GM21526 (cell line): ENCODE results near the gene SARDH.

Experiments
- ATAC-seq: cut with Tn5 transposase; IDR thresholded peaks from one replicate; pipeline ENCODE4 v1.9.1; 2021; ENCODE audit warnings: moderate library complexity; ENCODE audit not compliant: unreplicated experiment, low FRiP score

Gene SARDH

DNA sequence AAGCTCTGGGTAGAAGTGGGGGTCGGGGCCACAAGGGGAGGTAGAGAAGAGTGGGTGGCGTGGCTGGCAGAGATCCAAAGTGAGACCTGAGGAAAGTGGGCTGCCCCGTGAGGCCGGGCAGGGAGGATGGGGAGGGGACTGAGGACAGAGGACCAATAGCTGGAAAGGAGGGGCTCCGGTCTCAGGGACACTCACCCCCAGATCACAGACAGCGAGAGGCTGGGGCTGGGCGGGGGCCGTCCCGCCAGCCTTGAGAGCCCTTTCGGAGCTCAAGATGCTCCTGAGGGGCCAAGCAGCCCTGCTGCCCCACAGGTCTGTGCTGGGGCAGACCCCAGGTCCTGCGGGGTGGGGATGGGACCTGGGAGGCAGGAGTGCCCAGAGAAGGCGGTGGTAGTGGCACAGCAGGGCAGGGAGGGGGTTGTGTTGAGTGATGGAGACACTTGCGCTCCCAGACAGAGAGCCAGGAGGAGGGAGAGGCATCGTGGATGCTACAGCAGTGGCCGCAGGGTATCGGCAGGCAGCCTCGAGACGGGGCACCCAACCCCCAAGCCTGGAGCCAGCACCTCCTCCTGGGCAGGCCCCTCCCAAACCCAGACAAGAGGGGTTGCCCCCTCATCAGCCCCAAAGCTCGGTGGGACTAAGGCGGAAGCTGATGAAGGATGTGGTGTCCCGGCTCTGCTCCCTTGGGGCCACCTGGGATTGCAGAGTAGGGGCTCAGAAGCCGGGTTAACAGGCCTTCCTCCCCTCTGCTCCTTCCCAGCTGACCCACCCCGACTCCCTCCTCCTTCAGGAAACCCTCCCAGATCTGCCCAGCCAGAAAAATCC is 3.4 kb downstream of the SARDH start:
- no peak for ATAC-seq

DNA sequence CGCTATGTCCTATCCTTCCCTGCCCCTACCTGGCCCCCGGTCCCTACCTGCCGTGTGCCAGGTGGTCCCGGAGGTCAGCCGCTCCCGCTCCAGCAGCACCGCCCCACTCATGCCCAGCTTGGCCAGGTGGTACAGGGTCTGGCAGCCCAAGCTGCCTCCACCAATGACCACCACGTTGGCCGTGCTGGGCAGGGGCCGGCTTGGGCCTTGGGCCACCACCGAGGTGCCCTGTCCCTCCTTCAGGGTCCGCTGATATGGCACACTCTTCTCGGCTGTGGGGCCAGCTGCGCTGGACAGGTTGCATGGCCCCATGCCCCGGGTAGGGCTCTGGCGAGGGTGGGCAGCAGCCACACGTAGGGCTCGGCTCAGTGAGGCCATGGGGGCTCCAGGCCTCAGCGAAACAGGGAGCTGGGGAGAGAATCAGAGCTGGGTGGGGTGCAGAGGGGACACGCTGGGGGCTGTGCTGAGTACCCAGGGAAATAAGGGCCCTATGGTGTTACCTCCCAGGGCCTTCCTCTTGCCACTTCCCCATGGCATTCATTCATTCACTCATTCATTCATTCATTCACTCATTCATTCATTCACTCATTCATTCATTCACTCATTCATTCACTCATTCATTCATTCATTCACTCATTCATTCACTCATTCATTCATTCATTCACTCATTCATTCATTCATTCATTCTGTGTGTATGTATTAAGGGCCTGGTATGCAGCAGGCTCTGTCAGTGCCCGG is 4.2 kb downstream of the SARDH start:
- ATAC-seq = no peak

DNA sequence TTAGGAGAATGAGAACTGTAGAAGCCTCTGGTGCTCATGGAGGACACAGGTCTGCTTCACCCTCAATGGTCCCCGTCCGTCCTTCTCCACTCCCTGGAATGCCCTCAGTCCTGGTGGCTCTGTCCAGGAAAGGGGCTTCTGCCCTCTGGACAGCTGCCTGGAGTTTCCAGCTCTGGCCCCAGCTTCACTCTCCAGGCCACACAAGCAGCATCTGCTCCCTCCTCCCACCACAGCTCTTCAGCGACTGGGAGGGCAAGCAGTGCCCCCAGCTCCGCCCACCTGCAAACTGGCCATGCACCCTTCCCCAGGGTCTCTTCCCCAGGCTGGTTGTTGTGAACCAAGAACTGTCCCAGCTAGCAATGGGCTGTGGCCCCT is 4.7 kb downstream of the SARDH start:
- ATAC-seq = no peak

DNA sequence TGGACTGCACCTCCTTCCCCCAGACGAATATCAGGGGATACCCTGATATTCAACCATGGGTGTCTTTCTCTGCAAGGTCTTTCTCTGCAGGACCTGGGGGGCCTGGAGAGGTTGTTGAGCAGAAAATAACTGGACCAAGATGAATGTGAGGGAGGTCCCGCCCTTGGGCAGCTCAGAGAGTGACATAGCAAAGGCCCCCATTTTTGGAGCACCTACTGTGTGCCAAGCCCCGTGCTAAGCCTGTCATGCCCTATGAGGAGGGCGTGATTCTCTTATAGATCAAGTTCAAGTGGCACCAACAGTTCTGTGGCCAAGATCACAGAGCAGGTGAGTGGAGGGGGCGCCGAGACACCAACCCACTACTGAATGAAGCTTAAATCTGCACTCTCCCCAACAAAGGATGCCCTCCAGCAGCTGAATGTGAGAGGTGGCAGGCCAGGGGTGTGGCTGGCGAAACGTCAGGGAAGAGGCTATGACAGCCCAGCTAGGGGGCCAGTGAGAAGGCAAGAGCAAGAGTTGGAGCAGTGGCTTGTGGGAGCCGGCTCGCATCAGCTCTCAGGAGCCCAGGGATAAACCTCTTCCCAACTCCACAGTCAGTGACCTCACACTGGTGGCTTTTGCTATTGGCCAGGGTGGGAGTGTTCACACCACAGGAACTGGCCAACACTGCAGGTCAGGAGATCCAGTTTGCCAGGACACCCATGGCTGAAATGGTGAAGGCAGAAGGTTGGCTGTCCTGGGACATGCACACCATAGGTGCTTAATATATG is 5.3 kb downstream of the SARDH start:
- no peak for ATAC-seq

DNA sequence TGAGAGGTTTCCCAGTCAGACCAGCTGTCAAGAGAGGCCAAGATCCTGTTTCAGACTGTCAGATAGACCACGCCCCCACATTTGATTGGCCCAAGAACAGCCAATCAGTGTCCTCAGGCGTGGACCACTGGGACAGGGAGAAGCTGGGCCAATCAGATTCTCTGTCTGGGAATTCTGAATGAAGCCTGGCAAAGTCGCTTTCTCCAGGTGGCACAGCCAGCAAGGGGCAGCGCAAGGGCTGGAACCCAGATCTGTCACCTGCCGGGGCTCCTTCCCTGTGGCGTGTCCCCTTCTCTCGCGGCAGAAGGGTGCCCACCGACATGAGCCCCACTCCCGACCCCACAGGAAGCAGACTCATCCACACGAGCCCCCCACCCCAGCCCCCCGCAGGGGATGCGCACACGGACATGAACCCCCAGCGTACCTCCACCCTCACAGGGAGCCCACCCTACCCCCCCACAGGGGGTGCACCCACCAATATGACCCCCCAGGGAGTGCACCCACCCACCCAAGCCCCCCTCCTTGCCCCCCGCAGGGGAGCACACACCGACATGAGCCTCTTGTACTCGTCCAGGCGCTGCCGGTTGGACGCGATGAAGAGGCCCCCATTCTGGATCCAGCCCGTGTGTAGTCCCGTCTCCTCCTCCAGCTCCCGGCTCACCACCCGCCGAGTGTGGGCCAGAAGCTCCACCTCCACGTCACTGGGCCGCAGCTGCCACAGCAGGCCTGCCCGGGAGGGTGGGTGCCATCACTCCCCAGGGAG is 6.1 kb downstream of the SARDH start:
- ATAC-seq = no peak

DNA sequence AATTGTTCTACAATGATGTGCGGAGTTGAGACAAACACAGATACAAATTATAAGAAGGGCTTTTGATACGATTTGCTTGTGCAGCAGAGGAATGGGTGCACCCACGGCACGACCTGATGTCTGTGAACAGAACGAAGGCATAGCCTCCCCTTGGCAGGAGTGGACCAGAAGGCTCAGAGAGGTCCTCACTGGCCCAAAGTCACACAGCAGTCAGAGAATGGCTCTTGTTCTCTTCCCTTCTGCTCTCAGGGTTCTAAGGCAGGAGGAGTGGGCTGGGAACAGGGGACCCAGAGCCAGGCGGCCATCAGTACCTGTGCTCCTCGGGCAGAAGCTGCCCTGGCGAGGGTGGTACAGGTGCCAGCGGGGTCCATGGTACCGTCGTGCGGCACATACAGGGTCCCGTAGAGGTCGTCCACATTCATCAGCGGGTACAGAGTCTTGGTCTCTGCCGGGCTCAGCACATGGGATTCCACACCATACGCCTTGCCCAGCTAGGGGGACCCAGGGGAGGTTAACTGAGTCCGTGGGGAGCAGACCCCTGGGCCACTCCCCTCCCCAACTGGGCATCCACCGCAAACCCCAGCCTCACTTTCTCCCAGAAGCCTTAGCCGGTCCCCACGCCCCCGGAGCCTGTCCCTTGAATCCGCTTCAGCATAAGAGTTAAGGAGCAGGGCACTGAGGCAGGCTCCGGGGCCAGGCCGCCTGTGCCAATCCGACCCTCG is 7.0 kb downstream of the SARDH start:
- no peak for ATAC-seq

DNA sequence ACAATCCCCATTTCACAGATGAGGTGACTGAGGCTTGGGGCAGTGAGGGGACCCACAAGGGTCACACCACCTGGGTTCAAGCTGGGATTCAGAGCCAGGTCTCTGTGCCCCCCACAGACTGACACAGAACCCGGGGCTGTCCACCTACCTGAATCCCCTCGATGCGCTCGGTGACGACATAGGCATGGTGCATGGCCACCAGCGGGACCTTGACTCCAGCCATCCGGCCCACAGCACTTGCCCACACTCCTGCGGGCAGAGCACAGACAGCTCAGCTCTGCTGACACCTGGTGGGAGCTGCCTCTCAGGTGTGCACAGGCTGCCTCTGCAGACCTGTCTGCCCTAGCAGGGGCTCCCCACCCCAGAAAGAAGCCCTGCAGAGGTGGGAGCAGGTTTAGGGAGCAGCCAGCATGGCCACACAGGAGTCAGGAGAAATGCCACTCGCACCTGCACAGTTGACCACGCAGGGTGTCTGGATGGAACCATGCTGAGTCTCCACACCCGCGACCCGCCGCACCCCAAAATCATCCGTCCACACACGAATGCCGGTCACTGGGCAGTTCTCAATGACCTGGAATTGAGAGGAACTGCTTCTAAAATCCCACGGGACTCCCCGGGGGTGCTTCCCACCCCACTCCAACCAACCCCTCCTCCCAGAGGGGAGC is 8.4 kb downstream of the SARDH start:
- no peak for ATAC-seq

DNA sequence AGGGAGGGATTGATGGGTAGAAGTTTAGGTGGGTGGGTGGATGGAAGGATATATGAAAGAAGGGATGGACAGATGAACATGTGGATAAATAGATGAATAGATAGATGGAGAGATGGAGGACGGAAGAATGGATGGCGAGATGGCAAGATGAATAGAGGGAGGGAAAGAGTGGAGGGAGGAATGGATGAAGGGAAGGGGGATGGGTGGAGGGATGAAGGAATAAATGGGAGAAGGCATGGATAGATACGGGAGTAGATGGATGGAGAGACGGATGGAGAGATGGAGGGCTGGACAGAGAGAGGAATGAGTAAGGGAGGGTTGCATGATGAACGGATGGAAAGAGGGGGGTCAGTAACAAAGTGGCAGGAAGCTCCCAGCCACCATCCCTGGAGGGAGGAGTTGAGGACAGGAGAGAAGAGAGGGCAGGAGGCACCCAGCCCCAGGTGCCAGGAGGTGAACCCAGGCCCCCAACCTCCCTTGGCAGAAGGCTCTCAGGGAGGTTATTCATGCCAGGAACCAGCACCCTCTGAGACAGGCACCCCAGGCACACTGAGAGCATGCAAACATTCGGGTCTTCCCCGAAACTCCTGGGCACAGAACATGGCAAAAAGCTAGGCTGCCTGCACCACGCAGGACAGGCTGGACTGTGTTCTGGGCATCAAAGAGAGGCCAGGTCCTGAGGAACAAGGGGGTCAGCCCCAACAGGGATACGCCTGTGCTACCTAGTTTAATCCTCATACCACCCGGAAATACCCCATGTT is 9.1 kb downstream of the SARDH start:
- ATAC-seq = no peak

DNA sequence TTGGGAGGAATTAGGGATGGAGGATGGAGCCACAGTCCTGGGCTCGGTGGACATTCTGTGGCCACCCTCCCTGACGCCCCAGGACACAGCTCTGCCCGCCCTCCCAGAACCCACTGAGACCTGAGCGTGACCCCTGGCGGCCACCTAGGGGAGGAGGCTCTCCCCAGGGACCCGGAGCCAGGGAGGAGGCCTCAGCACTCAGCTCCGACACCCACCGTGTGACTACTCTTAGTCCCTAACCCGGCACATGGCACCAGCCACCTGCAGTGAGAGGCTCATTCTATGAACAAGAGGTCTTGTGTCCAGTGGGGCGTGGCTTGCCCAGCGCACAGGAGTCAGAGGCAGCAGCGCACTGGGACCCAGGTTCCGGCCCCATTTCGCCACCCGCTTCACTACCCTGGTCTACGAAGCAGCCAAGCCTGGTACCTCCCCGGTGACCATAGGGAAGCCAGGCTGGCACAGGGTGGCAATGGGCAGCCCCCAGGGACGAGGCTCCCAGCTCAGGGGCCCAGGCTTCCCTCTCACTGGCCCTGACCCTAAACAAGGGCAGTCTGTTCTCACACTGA is 10.2 kb downstream of the SARDH start:
- no peak for ATAC-seq

DNA sequence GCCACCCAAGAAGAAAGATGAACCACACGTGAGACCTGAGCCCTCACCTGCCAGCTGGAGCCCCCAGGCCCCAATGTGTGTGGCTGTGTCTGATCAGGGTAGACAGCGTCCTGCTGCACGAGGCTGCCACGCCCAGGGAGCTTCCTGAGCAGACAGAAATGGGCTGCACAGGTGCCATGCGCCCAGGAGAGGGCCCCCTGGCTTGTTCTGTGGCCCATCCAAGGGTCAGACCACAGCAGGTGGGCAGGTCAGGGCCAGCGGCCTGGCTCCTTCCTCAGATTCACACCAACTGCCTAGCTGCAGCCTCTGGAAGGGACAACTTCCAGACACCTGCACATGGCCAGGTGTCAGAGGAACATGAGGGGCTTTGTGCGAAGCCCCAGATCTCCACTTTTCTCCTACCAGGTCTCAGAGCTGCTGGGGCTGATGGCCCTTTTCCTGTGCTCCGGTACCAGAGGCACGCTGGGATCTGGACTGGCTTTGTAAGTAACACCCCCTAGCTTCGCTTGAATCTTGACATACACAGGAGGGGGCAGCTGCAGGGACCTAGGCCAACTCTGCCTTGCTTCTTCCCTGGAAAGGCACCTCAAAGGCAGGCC is 10.8 kb downstream of the SARDH start:
- no peak for ATAC-seq

DNA sequence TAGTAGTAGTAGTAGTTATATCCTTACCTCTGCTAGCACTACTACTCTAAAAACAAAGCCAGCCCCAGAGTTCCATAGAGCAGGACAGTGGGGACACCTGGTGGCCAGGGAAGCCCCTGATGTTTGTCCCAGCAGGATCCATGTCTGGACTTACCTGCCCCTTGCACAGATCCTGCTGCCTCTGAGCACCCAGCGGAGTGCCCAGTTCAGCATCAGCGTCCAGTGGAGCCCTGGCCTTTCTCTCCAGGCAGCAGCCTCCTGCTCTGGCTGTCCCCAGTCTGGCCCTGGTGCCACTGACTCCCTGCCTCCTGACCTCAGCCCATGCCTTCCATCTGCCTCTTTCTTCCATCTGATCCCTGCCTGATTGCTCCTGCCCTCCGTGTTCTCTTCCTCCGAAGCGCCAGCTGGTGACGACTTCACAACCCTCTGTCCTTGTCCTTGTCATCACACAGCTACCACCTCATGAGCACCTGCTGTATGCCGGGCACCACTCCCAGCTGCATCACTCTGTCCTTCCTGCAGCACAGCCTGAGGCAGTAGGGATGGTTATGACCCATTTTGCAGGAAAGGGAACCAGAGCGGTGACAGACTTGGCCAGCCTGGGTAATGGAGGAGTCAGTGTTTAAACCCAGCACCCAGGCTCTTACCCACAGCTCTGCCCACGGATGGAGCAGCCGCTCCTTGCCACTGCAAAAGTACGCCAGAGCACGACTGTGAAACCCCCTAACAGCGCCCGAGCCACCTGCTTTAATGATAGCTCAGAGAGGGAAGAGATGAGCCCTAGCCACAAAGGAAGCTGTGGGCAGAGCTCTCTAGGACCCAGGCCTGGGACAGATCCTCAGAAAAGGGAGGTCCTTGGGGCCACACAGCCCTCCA is 11.5 kb downstream of the SARDH start:
- ATAC-seq = no peak

DNA sequence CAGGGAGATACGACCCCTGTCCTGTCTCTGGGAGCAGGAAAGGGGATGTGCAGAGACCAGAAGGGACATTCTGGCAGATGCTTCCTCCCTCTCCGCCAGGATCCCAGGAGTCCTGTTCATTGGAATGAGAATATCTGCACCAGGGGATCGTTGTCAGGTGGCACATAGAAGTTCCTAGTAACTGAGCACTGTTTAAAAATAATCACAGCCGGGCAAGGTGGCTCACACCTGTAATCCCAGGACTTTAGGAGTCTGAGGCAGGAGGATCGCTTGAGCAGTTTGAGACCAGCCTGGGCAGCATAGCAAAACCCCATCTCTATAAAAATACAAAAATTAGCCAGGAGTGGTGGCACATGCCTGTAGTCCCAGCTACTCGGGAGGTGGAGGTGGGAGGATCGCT is 12.3 kb downstream of the SARDH start:
- ATAC-seq = no peak

DNA sequence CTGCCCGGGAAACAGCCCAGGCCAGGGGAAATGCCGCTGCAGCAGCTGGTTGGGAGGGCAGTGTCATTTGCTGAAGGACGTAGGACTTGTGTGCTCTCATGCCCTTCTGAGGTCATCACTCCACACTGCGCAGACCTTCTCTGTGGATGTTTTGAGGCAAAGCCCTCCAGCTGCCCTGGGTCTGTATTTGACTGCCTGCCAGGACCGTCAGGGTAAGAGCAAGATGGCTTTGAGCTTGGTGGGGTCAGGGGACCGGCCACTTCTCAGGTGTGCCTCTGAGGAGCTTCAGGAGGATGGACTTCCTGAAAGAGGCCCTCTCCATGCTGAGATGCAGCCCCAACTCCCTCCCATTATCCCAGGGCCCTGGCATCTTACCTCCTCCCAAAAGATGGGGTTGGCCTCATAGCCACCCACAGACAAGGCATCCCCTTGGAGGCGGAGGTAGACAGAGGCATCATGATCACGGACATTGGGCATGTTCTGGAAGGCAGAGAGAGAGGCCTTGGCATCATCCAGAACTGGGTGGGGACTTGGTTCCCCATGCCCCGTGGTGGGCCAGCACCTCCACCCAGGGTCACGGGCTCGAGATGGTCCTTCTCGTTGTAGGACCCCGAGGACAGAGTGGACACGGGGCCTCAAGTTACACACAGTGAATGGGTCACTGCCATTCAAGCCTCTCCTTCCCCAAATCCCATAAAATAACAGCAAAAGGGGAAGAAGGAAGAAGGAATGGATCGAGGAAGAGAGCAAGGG is 19.4 kb downstream of the SARDH start:
- ATAC-seq = no peak

DNA sequence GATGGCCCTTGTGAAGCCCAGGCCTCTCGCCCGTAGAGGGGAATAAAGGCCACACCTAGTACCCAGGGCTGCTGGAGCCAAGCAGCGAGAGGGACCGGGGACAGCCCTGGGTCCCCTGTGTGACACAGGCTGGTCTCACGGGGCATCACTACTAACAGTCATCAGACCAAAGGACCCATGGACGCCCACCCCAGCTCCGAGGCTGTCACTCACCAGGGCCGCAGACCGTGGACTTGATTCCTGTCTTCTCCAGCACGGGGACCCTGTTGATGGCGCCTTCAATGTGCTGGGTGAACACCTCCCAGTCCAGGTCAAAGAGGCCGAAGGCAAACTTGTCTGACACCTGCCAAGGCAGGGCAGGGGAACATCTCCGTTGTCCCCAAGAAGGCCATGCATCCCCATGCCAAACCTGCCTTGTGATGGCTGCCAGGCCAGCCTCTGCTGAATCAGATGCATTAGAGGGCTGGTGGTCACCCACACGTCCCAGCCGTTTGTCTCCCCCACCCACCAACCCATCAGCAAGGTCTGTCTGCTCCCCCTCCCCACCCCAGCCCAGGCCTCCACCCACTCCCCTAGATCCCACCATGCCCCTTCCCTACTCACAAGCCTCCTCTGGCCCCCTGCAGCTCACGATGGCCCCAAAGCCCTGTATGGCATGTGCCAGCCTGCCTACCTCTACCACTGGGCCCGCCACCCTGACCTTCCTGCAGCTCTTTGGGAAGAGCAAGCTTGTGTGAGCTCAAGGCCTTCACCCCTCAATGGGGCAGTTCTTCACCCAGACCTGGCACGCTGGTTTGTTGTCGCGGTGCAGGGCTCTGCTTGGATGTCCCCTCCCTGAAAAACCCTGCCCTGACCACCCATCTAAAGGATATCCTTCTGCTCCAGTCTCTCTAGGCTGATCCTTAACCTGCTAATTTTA is 20.8 kb downstream of the SARDH start:
- no peak for ATAC-seq

DNA sequence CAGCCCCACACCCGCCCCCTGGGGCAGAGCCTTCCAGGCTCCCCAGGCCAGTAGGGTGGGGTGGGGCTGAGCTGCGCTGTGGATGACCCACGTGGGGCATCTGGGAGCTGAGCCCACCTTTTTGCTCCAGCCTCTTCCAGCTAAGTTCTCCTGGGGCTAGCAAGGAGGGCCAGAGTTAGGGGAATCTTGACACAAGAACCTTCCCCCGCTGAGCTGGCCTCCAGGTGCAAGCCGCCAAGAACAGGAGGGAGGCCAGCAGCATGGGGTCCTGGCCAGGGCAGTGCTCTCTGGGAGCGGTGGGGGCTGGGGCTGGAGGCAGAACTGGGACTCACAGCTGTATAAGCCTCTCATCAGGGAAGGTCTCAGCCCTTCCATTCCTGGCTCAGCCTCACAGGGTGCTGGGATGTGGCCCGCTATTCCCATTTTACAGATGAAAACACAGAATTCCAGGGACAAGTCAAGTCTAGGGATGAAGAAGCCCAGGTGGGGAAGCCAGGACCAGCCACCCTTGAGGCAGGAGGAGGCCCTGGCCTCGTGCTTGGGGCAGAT is 21.5 kb downstream of the SARDH start:
- ATAC-seq = no peak
